HG03469 (cell line): ENCODE data around the gene SP140.
"Not testable (repeated sequence)": the region's sequence is repeated elsewhere in the genome, so short reads cannot be mapped to it uniquely, and the experiment has no call there.

Source experiments
- ATAC-seq: cut with Tn5 transposase; IDR thresholded peaks from one replicate; pipeline ENCODE4 v1.9.1; 2021; ENCODE audit warnings: mild to moderate bottlenecking, moderate library complexity, moderate number of reproducible peaks; ENCODE audit not compliant: unreplicated experiment

SP140 gene

GRCh38 chr2:230325316-230326243 is 100.0 kb downstream of the SP140 start:
- no peak for ATAC-seq

GRCh38 chr2:230326453-230327417 is 101.2 kb downstream of the SP140 start, which contains the start of gene SP140L:
Gene SP140L, plus strand, starts transcription at chr2:230327193. Its CDS starts 77 bp downstream, at chr2:230327270.
- peak; percentile 74 for ATAC-seq

DNA sequence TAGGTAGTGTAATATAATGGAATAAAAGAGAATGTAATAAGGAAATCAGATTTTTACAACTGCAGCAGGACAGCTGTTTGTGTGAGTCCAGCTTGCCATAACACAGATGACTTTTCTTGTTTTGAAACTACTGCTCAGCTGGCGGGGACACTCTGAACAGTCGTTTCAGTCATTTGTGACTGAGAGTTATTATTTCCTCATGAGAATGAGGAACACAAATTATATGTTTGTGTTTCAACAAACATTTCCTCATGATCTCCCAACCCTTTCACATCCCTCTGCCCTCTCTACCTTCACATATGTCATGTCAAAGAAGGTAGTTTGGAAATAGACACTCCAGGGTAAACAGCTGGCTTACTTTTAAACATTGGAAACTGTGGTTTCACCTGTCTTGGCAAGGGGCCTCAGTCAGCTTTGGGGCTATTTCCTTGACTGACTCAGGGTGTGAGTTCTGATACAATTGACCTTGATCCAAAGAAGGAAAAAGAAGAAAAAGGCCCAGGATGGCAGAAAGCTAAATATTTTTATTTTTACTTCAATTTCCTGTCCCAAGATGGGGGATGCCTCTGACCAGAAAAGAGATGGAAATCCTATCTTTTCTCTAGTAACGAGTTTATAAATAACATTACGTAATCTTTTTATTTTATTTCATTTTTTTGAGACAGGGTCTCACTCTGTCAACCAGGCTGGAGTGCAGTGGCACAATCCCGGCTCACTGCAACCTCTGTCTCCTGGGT is 102.0 kb downstream of the SP140 start:
- peak; percentile 42 for ATAC-seq

DNA sequence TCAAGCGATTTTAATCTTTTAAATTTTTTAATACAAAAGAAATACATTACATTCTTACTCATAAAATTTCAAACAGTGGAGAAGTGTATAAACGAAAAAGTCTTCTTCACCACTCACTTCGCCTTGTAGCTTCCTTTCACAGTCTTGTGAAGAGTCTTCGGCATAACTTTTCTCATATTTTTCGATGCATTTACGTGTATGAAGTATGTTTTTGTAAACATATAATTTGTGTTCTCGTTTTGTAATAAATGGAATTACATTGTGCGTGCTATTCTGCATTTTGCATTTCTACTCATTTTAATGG is 102.6 kb downstream of the SP140 start:
- no peak for ATAC-seq

DNA sequence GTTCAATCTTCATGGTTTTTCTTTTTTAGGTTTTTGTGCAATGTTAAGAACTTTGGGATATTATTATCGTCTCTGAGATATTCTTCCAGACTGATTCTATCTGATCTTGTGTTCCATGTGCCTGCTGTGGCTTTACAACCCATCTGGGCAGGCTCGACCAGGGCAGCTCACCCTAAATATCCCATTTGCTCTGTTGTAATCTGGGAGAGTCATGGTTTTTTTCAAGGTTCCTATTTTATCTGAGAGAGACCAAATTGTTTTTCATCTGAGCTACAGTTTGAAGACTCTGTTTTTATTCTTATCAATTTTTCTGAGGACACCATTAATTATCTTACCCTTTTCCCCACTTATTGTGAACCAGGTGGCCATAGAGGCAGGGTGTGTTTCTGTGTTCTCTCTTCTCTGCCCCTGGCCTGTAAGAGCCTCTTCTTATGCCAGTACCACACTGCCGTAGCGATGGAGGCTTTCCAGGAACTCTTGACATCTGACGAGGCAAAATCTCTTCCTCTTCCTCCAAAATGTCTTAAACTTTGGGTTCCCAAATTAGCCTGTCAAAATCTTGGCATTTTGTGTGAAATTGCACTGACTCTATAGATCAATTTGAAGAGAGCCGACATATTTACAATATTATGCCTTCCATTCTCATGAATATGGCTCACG is 104.5 kb downstream of the SP140 start:
- no peak for ATAC-seq

DNA sequence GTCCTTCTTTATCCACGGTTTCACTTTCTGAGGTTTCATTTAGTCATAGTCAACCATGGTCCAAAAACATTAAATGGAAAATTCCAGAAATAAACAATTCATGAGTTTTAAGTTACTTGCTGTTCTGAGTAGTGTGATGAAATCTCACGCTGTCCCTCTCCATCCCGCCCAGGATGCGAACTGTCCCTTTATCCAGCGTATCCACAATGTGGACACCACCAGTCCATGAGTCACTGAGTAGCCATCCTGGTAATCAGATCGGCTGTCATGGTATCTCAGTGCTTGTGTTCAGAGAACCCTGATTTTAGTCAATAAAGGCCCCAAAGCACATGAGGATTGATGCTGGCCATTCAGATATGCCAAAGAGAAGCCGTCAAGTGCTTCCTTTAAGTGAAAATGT is 105.2 kb downstream of the SP140 start:
- no peak for ATAC-seq

DNA sequence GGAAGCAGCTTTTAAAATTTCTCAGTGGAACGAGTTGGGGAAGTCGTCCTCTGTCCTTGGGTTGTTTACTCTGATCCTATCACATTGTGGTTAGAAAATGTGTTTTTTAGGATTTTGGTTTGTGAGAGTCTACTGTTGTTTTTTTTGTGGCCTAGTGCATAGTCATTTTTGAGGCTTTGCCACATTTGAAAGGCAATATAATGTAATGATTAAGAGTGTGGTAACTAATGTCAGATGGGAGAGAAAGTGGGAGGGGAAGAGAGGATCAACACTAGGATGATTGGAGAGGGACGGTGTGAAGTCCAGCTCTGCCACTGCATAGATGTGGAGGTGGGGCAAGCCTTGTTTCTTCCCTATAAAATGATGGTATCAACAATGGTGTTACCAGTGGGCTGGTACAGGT is 109.9 kb downstream of the SP140 start:
- no peak for ATAC-seq

- no peak for ATAC-seq
Measured at GRCh38 chr2:230335864-230336506, 110.4 kb downstream of the SP140 start.

DNA sequence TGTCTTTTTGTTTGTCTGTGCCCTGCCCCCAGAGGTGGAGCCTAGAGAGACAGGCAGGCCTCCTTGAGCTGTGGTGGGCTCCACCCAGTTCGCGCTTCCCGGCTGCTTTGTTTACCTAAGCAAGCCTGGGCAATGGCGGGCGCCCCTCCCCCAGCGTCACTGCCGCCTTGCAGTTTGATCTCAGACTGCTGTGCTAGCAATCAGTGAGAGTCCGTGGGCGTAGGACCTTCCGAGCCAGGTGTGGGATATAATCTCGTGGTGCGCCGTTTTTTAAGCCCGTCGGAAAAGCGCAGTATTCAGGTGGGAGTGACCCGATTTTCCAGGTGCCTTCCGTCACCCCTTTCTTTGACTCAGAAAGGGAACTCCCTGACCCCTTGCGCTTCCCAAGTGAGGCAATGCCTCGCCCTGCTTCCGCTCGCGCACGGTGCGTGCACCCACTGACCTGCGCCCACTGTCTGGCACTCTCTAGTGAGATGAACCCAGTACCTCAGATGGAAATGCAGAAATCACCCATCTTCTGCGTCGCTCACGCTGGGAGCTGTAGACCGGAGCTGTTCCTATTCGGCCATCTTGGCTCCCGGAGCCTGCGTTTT is 116.5 kb downstream of the SP140 start:
- ATAC-seq: not testable (repeated sequence)

- ATAC-seq: not testable (repeated sequence)
Measured at GRCh38 chr2:230343041-230343624, 117.6 kb downstream of the SP140 start.

DNA sequence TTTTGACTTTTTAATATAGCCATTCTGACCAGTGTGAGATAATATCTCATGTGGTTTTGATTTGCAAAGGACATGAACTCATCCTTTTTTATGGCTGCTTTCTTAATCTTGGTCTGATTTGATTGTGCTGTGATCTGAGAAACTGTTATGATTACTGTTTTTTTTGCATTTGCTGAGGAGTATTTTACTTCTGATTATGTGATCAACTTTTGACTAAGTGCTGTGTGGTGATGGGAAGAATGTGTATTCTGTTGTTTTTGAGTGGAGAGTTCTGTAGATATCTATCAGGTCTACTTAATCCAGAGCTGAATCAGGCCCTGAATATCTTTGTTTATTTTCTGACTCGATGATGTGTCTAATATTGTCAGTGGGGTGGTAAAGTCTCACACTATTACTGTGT is 118.2 kb downstream of the SP140 start:
- no peak for ATAC-seq

GRCh38 chr2:230346465-230346864 is 120.9 kb downstream of the SP140 start:
- no peak for ATAC-seq

DNA sequence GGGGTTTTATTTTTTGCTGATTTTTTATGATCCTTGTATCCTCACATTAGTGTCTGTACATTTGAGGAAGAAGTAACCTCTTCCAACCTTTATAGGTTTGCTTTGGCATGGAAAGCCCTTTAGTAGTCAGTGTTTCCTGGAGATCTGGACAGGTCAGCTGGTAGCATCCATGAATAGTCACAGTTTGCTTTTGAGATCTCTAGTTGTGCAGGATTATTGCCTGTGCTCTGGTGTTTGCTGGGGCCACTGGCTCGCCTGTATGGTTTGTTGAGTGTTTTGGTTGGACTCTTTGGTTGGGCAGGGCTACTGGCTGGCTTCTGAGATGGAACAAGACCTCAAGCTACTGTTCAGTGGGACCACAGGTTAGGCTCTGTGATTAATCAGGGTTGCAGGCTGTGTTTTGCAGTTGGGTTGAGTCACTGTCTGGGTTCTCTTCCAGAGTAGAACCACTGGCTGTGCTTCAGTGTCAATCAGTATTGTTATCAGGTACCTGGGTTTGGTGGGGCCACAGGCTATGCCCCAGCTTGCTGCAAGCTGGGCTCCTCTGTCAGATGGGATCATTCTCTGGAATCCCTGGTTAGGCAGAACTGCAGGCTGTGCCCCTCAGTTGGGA is 121.5 kb downstream of the SP140 start:
- no peak for ATAC-seq

- no peak for ATAC-seq
Measured at GRCh38 chr2:230347659-230348305, 122.2 kb downstream of the SP140 start.

- ATAC-seq: no peak
Measured at GRCh38 chr2:230348787-230349186, 123.3 kb downstream of the SP140 start.

DNA sequence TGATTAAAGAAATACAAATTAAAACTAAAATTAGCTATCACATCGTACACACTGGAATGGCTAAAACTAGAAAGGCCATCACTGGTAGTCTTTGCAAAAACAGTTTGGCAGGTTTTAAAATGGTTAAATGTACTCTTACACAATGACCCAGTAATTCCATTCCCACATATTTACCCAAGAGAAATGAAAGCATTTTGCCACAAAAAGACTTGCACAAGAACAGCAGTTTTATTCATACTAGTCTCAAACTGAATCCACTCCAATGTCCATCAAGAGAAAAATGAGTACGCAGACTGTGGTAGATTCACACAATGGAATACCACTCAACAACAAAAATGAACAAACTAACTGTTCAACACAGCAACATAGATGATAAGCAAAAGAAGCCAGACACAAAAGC is 130.5 kb downstream of the SP140 start:
- no peak for ATAC-seq

DNA sequence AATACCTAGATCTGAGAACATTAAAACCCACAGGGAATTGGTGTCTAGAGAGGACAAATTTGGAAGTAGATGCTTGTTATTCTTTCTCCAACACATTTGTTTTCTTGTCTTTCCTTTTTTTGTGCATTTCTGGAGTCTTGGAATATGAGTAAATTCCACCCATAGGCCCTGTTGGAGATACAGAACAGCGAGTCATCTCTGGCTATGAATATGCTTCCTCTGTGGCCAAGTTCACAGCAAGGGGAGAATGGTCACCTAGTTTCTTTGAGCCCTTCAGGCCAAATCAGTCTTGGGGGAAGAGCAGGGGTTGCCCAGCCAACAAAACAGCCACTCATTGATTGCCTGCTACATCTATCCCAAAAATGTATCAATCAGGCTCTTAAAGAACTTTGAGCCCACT is 132.8 kb downstream of the SP140 start:
- no peak for ATAC-seq

DNA sequence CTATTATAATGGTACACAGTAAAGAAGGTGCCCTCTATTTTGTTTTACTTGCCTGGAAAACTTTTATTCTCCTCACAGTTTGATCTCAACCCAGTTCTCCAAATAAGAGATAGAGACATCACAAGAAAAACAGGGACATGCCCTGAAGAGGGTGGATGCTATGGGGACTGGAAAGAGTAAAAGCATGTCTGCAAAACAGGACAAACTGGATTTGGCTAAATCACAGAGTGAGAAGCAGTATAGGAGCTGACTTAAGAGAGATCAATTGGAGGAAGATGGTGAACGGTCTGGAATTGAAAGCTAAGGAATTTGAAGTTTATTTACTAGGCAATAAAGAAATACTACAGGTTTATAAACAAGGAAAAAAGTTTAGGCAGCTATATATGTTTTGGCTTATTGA is 134.5 kb downstream of the SP140 start:
- ATAC-seq: no peak
